HEK293T (cell line): ENCODE measurements around the gene SORBS1.

Source experiments
- ARNT ChIP-seq: fragments of 450-650 bp; IDR thresholded peaks from 2 replicates; pipeline ENCODE4 v1.6.1; 2017; ENCODE audit warnings: mild to moderate bottlenecking
- BHLHE40 ChIP-seq: fragments of 450-650 bp; IDR thresholded peaks from 2 replicates; pipeline ENCODE4 v1.6.1; 2016; ENCODE audit warnings: mild to moderate bottlenecking, moderate library complexity, borderline replicate concordance
- ELF4 ChIP-seq: fragments of 450-650 bp; IDR thresholded peaks from 2 replicates; pipeline ENCODE4 v1.6.1; 2017; ENCODE audit warnings: antibody characterized with exemption
- FOXA1 ChIP-seq: fragments of 450-650 bp; IDR thresholded peaks from 2 replicates; pipeline ENCODE4 v1.6.1; 2016; ENCODE audit warnings: mild to moderate bottlenecking
- FOXM1 ChIP-seq: fragments of 450-650 bp; IDR thresholded peaks from 2 replicates; pipeline ENCODE4 v1.6.1; 2017; ENCODE audit warnings: mild to moderate bottlenecking, borderline replicate concordance
- HDGF ChIP-seq: fragments of 450-650 bp; IDR thresholded peaks from 2 replicates; pipeline ENCODE4 v1.6.1; 2017; ENCODE audit warnings: antibody characterized with exemption, borderline replicate concordance
- L3MBTL2 ChIP-seq: fragments of 450-650 bp; conservative IDR thresholded peaks from 2 replicates; pipeline ENCODE4 v1.6.1; 2016; ENCODE audit warnings: mild to moderate bottlenecking
- LEF1 ChIP-seq: fragments of 450-650 bp; IDR thresholded peaks from 2 replicates; pipeline ENCODE4 v1.6.1; 2017; ENCODE audit warnings: mild to moderate bottlenecking, borderline replicate concordance
- NFRKB ChIP-seq: fragments of 450-650 bp; IDR thresholded peaks from 2 replicates; pipeline ENCODE4 v1.6.1; 2016; ENCODE audit warnings: mild to moderate bottlenecking, moderate library complexity
- SP1 ChIP-seq: fragments of 450-650 bp; IDR thresholded peaks from 2 replicates; pipeline ENCODE4 v1.6.1; 2017
- SUZ12 ChIP-seq: fragments of 450-650 bp; IDR thresholded peaks from 2 replicates; pipeline ENCODE4 v1.6.1; 2016; ENCODE audit warnings: mild to moderate bottlenecking
- TARDBP ChIP-seq: fragments of 450-650 bp; IDR thresholded peaks from 2 replicates; pipeline ENCODE4 v1.6.1; 2016
- ZNF384 ChIP-seq: fragments of 450-650 bp; IDR thresholded peaks from 2 replicates; pipeline ENCODE4 v1.6.1; 2016

DNA sequence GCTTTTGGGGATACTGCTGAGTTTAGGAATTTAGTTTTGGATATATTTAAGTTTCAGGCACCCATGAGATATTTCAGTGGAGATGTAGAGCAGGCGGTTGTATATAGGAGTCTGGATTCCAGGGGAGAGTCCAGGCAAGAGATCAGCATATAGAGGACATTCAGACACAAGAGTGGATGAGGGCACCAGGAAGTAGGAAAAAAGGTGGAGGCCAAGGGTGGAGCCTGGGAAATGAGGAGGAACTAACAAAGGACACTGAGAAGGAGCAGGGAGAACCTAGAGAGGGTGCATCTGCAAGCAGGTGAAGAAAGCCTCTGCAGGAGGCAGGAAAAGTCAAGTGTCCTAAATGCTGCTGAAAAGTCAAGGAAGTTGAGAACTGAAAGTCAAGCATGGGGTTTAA is 257.2 kb downstream of the SORBS1 start:
- TF ChIP-seq LEF1 (no peak), FOXA1 (no peak), SP1 (no peak), FOXM1 (no peak), NFRKB (no peak), HDGF (no peak), TARDBP (no peak), ZNF384 (no peak), BHLHE40 (no peak), L3MBTL2 (no peak), SUZ12 (no peak), ELF4 (no peak), ARNT (no peak)
